ENCODE measurements around the gene CCDC122. TPM values are rescaled to one million over a fixed set of nuclear protein-coding genes. Genes with fewer than 3 reads are reported as not detected.

CCDC122 gene
- total RNA-seq, 3 donors from 2014 or later (not counting 1 experiment from before 2014, with no cell fraction given) = 1.2 to 2.1 (median 1.6) TPM

DNA sequence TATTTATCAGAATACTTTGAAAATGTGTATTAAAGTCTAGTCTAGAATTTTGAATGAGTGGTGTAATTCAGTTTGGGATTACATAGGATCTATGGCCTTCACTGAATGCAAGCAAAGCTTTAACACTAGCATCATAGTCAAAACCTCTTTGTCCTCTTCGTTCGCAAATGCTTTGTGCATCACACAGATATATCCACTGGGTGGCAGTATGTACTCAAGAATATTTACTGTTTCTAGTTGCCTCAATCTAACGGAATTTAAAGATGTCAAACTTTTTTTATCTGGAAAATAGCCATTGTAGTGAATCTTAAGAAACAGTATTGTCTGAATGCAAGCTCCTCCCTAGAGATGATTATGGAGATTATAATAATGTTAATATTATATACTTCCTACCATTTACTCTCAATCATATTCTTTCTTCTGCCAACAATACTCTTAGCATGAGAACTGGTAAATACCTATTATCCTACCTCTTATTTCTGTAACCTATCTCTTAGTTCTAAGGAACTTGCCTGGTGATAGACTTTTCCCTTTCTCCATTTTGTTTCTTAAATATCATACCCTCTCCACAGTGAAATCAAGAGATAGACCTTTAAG, 26.0 kb upstream of the CCDC122 start:
- Mint-ChIP-seq H3K27ac (no peak overlapping the region), H3K4me1 (peaks cover 0 to 5% of the 10 kb centered on the region in 2 donors), H3K9me3 (no peaks in the 10 kb centered on the region), H3K4me3 (no peak overlapping the region), H3K27me3 (ENCODE audit: low read depth in 2 of 2) (peaks cover 6 to 27% of the 10 kb centered on the region in 2 donors), H3K36me3 (no peaks in the 10 kb centered on the region)
- Histone ChIP-seq H3K27ac (ENCODE audit: low read length) (no peak overlapping the region), H3K9me3 (ENCODE audit: control insufficient read depth, insufficient read depth, low read length) (no peaks in the 10 kb centered on the region), H3K4me3 (ENCODE audit: low read length) (no peak overlapping the region), H3K4me1 (ENCODE audit: control insufficient read depth, insufficient read depth, low read length) (no peaks in the 10 kb centered on the region), H3K27me3 (ENCODE audit: control insufficient read depth, insufficient read depth, low read length) (no peaks in the 10 kb centered on the region), H3K36me3 (ENCODE audit: control insufficient read depth, insufficient read depth, low read length) (no peaks in the 10 kb centered on the region)
- WGBS (ENCODE audit: insufficient coverage) = 0% methylated on average over 3 of the region's 3 CpGs
- DNase-seq (peak in 1 of 2 donors; percentile 76), ATAC-seq (peak; percentile 81 to 92 (median 85))
- intact Hi-C loops (cut with micrococcal nuclease) = loop anchor here (1.0 to 10.0 kb wide), 6 partner anchors 57 to 1402 kb away; no protein-coding TSS in a partner anchor
- TF ChIP-seq, protein P1, sequence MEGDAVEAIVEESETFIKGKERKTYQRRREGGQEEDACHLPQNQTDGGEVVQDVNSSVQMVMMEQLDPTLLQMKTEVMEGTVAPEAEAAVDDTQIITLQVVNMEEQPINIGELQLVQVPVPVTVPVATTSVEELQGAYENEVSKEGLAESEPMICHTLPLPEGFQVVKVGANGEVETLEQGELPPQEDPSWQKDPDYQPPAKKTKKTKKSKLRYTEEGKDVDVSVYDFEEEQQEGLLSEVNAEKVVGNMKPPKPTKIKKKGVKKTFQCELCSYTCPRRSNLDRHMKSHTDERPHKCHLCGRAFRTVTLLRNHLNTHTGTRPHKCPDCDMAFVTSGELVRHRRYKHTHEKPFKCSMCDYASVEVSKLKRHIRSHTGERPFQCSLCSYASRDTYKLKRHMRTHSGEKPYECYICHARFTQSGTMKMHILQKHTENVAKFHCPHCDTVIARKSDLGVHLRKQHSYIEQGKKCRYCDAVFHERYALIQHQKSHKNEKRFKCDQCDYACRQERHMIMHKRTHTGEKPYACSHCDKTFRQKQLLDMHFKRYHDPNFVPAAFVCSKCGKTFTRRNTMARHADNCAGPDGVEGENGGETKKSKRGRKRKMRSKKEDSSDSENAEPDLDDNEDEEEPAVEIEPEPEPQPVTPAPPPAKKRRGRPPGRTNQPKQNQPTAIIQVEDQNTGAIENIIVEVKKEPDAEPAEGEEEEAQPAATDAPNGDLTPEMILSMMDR (IDR thresholded peaks at IDR 0.05) = peak; percentile 81

DNA sequence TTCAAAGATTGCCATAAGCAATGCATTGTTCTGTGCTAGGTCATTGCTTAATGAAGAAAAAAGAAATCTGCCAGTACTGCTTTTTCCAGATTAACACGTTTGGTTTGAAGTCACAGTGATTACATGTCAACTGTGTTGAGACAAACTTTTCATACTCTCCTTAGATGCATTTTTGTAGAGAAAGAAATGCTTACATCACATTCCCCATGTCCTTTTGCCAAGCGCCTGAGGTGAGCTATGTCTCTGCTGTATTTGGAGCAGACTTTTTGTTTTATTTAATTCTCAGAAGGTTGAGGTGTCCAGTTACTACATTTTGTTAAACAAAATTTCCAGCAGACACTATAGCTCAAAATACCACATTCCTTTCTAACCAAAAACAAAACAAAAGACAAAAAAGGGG, 16.4 kb upstream of the CCDC122 start:
- Histone ChIP-seq H3K27me3 (ENCODE audit: control insufficient read depth, insufficient read depth, low read length) (no peaks in the 10 kb centered on the region), H3K4me1 (ENCODE audit: control insufficient read depth, insufficient read depth, low read length) (no peaks in the 10 kb centered on the region), H3K27ac (ENCODE audit: low read length) (no peak overlapping the region), H3K36me3 (ENCODE audit: control insufficient read depth, insufficient read depth, low read length) (no peaks in the 10 kb centered on the region), H3K4me3 (ENCODE audit: low read length) (no peak overlapping the region), H3K9me3 (ENCODE audit: control insufficient read depth, insufficient read depth, low read length) (no peaks in the 10 kb centered on the region)
- H3K27me3 Mint-ChIP-seq (ENCODE audit: low read depth in 2 of 2) = peaks cover 7 to 15% of the 10 kb centered on the region in 2 donors
- H3K4me3 Mint-ChIP-seq = no peak overlapping the region
- DNase-seq (no peak), ATAC-seq (no peak)
- no peaks in the 10 kb centered on the region for H3K9me3 Mint-ChIP-seq
- H3K4me1 Mint-ChIP-seq = no peaks in the 10 kb centered on the region
- intact Hi-C loops (cut with micrococcal nuclease) = no loop called here
- 80% methylated on average over 1 of the region's 2 CpGs for WGBS (ENCODE audit: insufficient coverage)
- H3K27ac Mint-ChIP-seq = no peak overlapping the region
- TF ChIP-seq, protein P1 (IDR thresholded peaks at IDR 0.05) = no peak
- no peaks in the 10 kb centered on the region for H3K36me3 Mint-ChIP-seq

DNA sequence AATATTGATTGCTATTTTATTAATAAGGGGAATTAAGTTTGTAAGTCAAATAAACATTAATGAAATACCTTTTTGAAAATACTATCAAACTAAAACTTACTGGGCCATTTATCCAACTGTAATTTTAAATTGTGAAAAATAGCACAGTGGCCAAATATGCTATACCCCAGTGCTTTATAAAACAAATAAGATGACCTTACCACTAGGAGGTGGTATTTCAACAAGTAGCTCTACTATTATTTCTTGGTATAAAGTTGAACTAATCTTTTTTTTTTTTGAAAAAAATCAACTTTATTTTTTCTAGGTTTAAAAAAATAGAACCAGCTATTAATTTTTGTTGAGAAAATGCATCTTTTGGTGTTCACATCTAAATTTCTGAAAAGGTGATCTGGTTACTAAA, 14.9 kb upstream of the CCDC122 start:
- intact Hi-C loops (cut with micrococcal nuclease) = no loop called here
- H3K4me3 Mint-ChIP-seq = no peak overlapping the region

More for the DNA sequence above, 14.9 kb upstream of the CCDC122 start:
- TF ChIP-seq, protein P1 (IDR thresholded peaks at IDR 0.05) = no peak
- H3K27ac Mint-ChIP-seq = no peak overlapping the region
- H3K36me3 Mint-ChIP-seq = no peaks in the 10 kb centered on the region
- H3K4me3 ChIP-seq (ENCODE audit: low read length) = no peak overlapping the region
- H3K9me3 ChIP-seq (ENCODE audit: control insufficient read depth, insufficient read depth, low read length) = no peaks in the 10 kb centered on the region
- no peak for DNase-seq
- no peaks in the 10 kb centered on the region for H3K9me3 Mint-ChIP-seq
- no peaks in the 10 kb centered on the region for H3K36me3 ChIP-seq (ENCODE audit: control insufficient read depth, insufficient read depth, low read length)
- H3K27me3 Mint-ChIP-seq (ENCODE audit: low read depth in 2 of 2) = peaks cover 4 to 9% of the 10 kb centered on the region in 2 donors
- H3K27me3 ChIP-seq (ENCODE audit: control insufficient read depth, insufficient read depth, low read length) = no peaks in the 10 kb centered on the region
- ATAC-seq = peak in 1 of 3 donors; percentile 45
- no peaks in the 10 kb centered on the region for H3K4me1 Mint-ChIP-seq
- no peaks in the 10 kb centered on the region for H3K4me1 ChIP-seq (ENCODE audit: control insufficient read depth, insufficient read depth, low read length)
- H3K27ac ChIP-seq (ENCODE audit: low read length) = no peak overlapping the region

All from natural killer cell (primary cell).